AG04450 (cell line): ENCODE data around the gene MSI2. TPM values are rescaled to one million over a fixed set of nuclear protein-coding genes. Genes with fewer than 3 reads are reported as not detected.

Experiments
- CTCF ChIA-PET: fragments of 300-600, 350-600 bp; formaldehyde crosslinking; extraction: SDS; loops from one replicate; lab custom pipeline; 2022; ENCODE audit warnings: antibody characterized with exemption, inconsistent platforms; lab: Charles Lee
- POLR2A ChIA-PET: fragments of 350-600 bp; formaldehyde crosslinking; extraction: SDS; loops from one replicate; lab custom pipeline; 2021; ENCODE audit warnings: antibody characterized with exemption, inconsistent platforms; lab: Yijun Ruan, JAX
- DNase-seq: peaks from one replicate; pipeline ENCODE4 v3.0.0-alpha.2; 2011; ENCODE audit warnings: low read depth, low spot score
- H3K27ac ChIP-seq: one replicate; pipeline ENCODE4 v1.5.1; 2012; ENCODE audit warnings: low read depth, low read length, control low read depth
- H3K27me3 ChIP-seq: one replicate; pipeline ENCODE4 v1.6.0; 2012; ENCODE audit warnings: low read length; ENCODE audit not compliant: control insufficient read depth, insufficient read depth
- H3K4me3 ChIP-seq: 2 replicates; pipeline ENCODE4 v1.5.1; 2011; ENCODE audit warnings: mild to moderate bottlenecking, low read depth, low read length, control low read depth
- H3K9me3 ChIP-seq: 2 replicates; pipeline ENCODE4 v1.5.1; 2012; ENCODE audit warnings: low read length; ENCODE audit not compliant: control insufficient read depth, insufficient read depth
- CTCF ChIP-seq: IDR thresholded peaks from 2 replicates; pipeline ENCODE4 v1.5.1; 2011; ENCODE audit warnings: low read depth, low read length, control low read depth, inconsistent platforms
- polyA plus RNA-seq: library from polyadenylated mRNA; depleted of rRNA; stranded (reverse); fragments of >200 nt; gene quantifications from 2 replicates; pipeline ENCODE4 v1.2.3, GENCODE V29; 2011

The MSI2 gene
- polyA plus RNA-seq, 1 experiment, result 26.2 TPM

- peak; percentile 18 for DNase-seq
- CTCF ChIA-PET, result interaction anchor here (2.5 to 5.2 kb wide), 2 partner anchors 67 to 362 kb away, joined by 10 to 26 read pairs; no protein-coding TSS in a partner anchor
- 0 out of 2 replicates have a peak, but pooled peaks have one; percentile 6 for TF ChIP-seq CTCF
- no peaks in the 10 kb centered on the region for H3K9me3 ChIP-seq
- no peak overlapping the region for H3K4me3 ChIP-seq
- peak overlapping the region; percentile 24 for H3K27ac ChIP-seq
- no peaks in the 10 kb centered on the region for H3K27me3 ChIP-seq
- POLR2A ChIA-PET, result no interaction called here
Observed at GRCh38 chr17:57604771-57605674, 348.7 kb downstream of the MSI2 start.

- no peaks in the 10 kb centered on the region for H3K9me3 ChIP-seq
- no peak overlapping the region for H3K4me3 ChIP-seq
- DNase-seq, result peak; percentile 24
- POLR2A ChIA-PET, result no interaction called here
- no peak overlapping the region for H3K27ac ChIP-seq
- CTCF ChIA-PET, result interaction anchor here (2.5 to 5.2 kb wide), 3 partner anchors 8 to 362 kb away, joined by 10 to 26 read pairs (median 20); no protein-coding TSS in a partner anchor
- H3K27me3 ChIP-seq, result no peaks in the 10 kb centered on the region
- no peak for TF ChIP-seq CTCF
Observed at GRCh38 chr17:57605675-57606105, 349.4 kb downstream of the MSI2 start.

- no peak overlapping the region for H3K27ac ChIP-seq
- no peak for DNase-seq
- no peaks in the 10 kb centered on the region for H3K9me3 ChIP-seq
- H3K4me3 ChIP-seq, result no peak overlapping the region
- TF ChIP-seq CTCF, result no peak
- POLR2A ChIA-PET, result no interaction called here
- H3K27me3 ChIP-seq, result no peaks in the 10 kb centered on the region
- CTCF ChIA-PET, result interaction anchor here (2.5 to 5.2 kb wide), 3 partner anchors 8 to 363 kb away, joined by 10 to 26 read pairs (median 20); no protein-coding TSS in a partner anchor
Observed at GRCh38 chr17:57606111-57606875, 350.0 kb downstream of the MSI2 start.

GRCh38 chr17:57607553-57608120 lies 351.3 kb downstream of the MSI2 start:
- no peak for DNase-seq
- ChIA-PET CTCF (interaction anchor here (0.6 to 5.2 kb wide), 3 partner anchors 10 to 220 kb away, joined by 3 to 26 read pairs (median 20); no protein-coding TSS in a partner anchor), POLR2A (interaction anchor here (0.8 kb wide), 1 partner anchor 13 kb away, joined by 3 read pairs; no protein-coding TSS in a partner anchor)
- H3K9me3 ChIP-seq, result no peaks in the 10 kb centered on the region
- no peak overlapping the region for H3K27ac ChIP-seq
- no peak for TF ChIP-seq CTCF
- H3K4me3 ChIP-seq, result no peak overlapping the region
- no peaks in the 10 kb centered on the region for H3K27me3 ChIP-seq
